Epithelial cell of alveolus of lung (primary cell): Measurements from ENCODE around the gene SLC25A39. TPM values are rescaled to one million over a fixed set of nuclear protein-coding genes. Genes with fewer than 3 reads are reported as not detected.

Source experiments
- total RNA-seq: library from RNA; depleted of rRNA; stranded (reverse); fragments of >200 nt; gene quantifications from 2 replicates; pipeline ENCODE4 v1.2.1, GENCODE V29; 2015

The SLC25A39 gene
- 74.3 and 86.6 TPM in 2 replicates for total RNA-seq

DNA sequence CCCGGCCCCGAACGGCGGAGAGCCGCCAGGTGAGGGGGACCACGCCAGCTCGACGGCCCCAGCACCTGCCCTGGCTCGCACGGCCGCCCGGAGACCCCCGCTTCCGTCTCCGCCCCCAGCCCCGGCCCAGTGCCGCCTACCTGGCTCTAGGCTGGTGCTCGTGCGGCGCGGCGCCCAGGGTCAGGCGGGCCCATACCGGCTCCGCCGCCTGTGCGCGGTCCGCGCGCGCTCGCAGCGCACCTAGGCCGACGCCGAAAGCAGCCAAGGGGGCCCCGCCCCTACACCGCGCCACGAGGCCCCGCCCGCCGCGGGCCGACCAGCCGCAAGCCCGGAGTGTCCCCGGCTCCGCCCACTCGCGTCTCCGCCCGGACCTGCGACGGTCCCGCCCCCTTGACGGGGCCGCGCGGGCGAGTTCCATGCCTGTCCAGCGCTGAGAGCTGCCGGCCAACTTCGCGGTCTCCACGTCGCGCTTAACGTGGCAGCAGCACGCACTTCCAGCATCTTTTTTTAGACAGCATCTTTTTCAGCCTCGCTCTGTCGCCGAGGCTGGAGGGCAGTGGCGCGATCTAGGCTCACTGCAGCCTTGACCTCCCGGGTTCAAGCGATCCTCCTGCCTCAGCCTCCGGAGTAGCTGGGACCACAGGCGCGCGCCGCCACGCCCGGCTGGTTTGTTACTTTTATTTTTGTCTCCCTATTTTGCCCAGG, at the start of gene SLC25A39:
Gene SLC25A39 (minus strand): TSS at position 253 of the 705 bp plus-strand sequence. CDS start 1,261 bp downstream, outside the sequence.

GRCh38 chr17:44363613-44364159, 39.1 kb upstream of the SLC25A39 start, which contains the start of gene FAM171A2:
FAM171A2 (minus strand) TSS chr17:44363853; CDS start chr17:44363714, 139 bp downstream.

GRCh38 chr17:44344939-44345453, 20.4 kb upstream of the SLC25A39 start, which contains the start of gene GRN:
GRN (plus strand) TSS chr17:44345302; CDS start chr17:44349165, 3,863 bp downstream.

GRCh38 chr17:44308320-44308818, 16.3 kb downstream of the SLC25A39 start, which contains the start of gene RUNDC3A:
RUNDC3A (plus strand) TSS chr17:44308601; CDS start chr17:44308833, 232 bp downstream.

Other genes with a start within 250 kb of the SLC25A39 start
- 19.8 and 46.3 TPM in 2 replicates for gene HDAC5, start 201.2 kb downstream of the SLC25A39 start, total RNA-seq
- 4.9 and 7.6 TPM in 2 replicates for gene HROB, start 182.9 kb downstream of the SLC25A39 start, total RNA-seq
- gene ASB16, start 154.1 kb downstream of the SLC25A39 start, total RNA-seq: not detected in 2 replicates
- gene TMUB2, start 137.9 kb downstream of the SLC25A39 start, total RNA-seq: 20.0 and 32.7 TPM in 2 replicates
- 51.7 and 55.6 TPM in 2 replicates for gene ATXN7L3, start 124.9 kb downstream of the SLC25A39 start, total RNA-seq
- gene UBTF, start 105.1 kb downstream of the SLC25A39 start, total RNA-seq: 39.6 and 57.1 TPM in 2 replicates
- gene SLC4A1, start 56.7 kb downstream of the SLC25A39 start, total RNA-seq: not detected in 2 replicates
- gene RUNDC3A, start 16.2 kb downstream of the SLC25A39 start, total RNA-seq: not detected in 2 replicates
- gene GRN, start 20.5 kb upstream of the SLC25A39 start, total RNA-seq: 345 and 607 TPM in 2 replicates
- 7.9 and 23.6 TPM in 2 replicates for gene FAM171A2, start 39.0 kb upstream of the SLC25A39 start, total RNA-seq
- gene ITGA2B, start 64.8 kb upstream of the SLC25A39 start, total RNA-seq: under 0.01 and 0.56 TPM in 2 replicates
- gene GPATCH8, start 178.6 kb upstream of the SLC25A39 start, total RNA-seq: 11.8 and 27.1 TPM in 2 replicates
- 19.4 and 32.3 TPM in 2 replicates for gene FZD2, start 232.7 kb upstream of the SLC25A39 start, total RNA-seq